Stromal cell of bone marrow (primary cell): ENCODE results near the gene PHC3.
"Not testable (repeated sequence)": the region's sequence is repeated elsewhere in the genome, so short reads cannot be mapped to it uniquely, and the experiment has no call there.

Experiments used
- DNase-seq: peaks from one replicate; pipeline ENCODE4 v3.0.0-alpha.2; 2012; ENCODE audit warnings: low read depth

Gene PHC3, protein sequence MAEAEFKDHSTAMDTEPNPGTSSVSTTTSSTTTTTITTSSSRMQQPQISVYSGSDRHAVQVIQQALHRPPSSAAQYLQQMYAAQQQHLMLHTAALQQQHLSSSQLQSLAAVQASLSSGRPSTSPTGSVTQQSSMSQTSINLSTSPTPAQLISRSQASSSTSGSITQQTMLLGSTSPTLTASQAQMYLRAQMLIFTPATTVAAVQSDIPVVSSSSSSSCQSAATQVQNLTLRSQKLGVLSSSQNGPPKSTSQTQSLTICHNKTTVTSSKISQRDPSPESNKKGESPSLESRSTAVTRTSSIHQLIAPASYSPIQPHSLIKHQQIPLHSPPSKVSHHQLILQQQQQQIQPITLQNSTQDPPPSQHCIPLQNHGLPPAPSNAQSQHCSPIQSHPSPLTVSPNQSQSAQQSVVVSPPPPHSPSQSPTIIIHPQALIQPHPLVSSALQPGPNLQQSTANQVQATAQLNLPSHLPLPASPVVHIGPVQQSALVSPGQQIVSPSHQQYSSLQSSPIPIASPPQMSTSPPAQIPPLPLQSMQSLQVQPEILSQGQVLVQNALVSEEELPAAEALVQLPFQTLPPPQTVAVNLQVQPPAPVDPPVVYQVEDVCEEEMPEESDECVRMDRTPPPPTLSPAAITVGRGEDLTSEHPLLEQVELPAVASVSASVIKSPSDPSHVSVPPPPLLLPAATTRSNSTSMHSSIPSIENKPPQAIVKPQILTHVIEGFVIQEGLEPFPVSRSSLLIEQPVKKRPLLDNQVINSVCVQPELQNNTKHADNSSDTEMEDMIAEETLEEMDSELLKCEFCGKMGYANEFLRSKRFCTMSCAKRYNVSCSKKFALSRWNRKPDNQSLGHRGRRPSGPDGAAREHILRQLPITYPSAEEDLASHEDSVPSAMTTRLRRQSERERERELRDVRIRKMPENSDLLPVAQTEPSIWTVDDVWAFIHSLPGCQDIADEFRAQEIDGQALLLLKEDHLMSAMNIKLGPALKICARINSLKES

DNA sequence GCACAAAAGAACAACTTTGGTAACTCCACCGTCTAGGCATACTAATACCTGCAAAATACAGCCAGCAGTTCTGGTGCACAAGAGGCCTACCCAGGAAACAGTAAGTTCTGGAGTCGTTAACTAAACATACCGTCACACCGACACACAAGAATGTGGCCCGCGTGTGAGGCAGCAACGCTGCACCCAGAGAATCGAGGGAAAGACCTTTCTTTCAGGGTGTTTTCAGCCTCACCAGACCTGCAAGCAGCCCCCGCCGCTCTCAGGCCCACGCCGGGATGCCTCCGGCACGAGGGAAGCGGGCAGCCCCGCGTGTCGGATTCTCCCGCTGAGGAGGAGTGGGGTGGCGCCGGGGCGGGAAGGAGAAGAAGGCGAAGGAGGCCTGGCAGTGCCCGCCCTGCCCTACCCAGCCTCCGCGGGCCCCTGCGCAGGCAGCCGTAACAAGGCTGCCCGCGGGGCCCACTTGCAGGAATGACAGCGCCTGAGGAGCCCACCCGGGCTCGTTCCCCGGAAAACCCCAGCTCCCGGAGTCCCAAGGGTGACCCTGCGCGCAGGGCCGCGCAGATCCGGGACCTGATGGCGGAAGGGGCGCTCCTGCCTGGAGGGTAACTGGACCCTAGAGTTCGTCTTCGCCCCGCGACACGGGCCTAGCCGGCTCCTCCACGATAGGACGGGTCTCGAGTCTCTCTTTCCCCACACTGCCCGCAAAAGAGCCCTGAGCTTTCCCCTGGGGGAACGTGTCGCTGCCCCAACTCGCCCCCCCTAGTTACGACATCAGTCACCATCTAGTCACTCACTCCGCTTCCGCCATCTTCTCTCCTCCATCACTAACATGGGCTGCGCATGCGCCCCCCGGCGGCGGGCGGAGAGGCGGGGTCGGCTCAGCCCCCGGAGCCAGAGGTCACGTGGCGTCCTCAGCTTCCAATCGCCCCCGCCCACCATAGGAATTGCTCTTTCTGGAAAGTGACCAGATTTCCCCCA is at the start of gene PHC3:
Gene PHC3 (minus strand): TSS at position 826 of the 978 bp plus-strand sequence. CDS start 18 bp downstream, at position 808.
- peak; percentile 81 for DNase-seq

DNA sequence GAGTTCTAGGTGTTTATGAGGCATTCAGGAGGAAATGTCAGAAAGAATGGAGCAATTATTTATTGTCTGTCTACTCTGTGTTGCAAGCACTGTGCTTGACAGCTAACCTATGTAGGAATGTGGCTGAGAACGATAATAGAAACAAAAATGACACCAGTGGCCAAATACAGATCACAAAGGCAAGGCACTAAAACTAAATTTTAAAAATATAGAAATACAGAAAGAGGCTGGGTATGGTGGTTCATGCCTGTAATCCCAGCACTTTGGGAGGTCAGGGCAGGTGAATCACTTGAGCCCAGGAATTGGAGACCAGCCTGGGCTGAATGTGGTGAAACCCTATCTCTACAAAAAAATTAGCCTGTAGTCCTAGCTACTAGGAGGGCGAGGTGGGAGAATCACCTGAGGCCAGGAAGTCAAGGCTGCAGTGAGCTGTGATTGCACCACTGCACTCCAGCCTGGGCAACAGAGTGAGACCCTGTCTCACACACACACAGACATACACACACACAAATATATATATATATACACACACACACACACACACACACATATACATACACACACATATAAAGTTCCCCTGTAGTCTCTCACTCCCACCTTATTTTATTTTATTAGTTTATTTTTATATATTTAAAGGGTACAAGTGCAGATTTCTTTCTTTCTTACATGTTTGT is 46.7 kb upstream of the PHC3 start:
- no peak for DNase-seq

DNA sequence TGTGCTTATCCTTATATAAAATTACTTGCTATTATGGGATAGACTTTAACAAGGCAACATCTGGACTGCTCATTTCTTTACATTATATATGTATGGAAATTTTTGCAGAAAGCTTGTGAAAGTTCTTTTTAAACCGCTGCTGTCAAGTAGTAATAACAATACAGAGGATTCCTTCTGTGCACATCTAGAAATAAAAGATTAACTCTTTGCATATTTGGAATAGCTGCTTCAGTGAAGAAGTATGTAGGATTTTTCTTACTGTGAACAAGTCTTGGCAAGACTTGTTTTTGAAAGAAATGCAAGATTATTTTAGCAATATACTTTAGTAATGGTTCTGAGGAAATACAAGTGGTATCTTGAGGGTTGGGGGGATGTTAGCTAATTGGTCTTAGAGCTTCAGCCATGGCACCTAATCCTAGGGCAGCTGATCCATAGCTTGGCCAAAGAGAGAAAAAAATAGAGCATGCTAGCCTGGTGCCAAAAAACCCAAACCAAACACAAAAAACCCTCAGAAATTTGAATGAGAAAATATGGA is 45.0 kb upstream of the PHC3 start:
- no peak for DNase-seq

DNA sequence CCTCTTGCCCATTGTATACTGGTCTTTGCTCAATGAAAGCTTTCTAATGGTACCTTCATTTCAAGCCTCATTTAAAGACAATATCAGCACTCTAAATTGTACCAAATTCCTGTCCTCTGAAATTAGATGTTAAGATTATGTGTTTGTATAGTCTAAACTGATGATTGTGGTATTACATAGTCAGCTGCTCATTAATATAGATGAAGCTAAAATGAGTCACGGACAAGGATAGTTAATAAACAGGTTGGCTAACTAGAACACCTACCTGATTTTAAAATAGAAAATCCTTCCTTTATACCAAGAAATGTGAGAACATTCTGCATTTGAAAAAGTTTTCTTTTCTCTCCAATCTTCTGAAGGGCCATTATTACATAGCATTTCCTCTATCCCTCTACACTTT is 43.6 kb upstream of the PHC3 start:
- DNase-seq = no peak

DNA sequence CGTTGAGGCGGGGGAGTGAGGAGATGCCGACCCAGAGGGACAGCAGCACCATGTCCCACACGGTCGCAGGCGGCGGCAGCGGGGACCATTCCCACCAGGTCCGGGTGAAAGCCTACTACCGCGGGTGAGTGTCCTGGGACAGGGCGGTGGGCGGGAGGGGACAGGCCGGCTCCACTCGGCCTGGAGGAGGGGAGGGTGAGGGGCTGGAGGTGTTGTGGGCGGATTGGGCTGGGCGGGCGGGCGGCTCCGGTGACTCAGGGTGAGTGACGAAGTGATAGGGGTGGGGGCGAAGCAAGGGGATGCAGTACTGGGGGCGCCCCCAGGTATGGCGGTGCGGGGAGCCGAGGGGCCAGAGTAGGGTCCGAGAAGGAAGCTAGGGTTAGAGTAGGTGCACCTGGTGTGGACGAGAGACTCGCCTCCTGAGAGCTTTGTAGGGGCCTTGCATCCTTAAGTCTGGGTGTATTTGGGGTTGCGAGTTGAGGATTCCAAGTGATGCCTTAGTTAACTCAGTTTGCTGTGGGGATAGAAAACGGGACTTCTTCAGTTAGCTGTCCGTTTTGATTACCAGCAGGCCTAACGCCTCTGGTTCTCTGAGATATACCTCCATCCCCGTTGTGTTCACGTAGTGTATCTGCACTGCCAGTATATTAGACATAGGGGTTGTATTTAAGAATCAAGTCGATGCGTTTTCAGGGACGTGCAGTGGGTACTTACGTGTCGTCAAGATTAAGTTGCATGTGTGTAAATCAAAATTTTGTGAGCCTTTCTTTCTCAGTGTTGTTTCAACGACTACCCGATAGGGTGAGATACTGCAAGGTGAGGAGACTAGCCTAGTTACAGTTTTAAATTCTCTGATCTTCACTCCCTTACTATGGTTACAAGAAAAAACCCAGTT is 41.4 kb upstream of the PHC3 start:
- DNase-seq = no peak

DNA sequence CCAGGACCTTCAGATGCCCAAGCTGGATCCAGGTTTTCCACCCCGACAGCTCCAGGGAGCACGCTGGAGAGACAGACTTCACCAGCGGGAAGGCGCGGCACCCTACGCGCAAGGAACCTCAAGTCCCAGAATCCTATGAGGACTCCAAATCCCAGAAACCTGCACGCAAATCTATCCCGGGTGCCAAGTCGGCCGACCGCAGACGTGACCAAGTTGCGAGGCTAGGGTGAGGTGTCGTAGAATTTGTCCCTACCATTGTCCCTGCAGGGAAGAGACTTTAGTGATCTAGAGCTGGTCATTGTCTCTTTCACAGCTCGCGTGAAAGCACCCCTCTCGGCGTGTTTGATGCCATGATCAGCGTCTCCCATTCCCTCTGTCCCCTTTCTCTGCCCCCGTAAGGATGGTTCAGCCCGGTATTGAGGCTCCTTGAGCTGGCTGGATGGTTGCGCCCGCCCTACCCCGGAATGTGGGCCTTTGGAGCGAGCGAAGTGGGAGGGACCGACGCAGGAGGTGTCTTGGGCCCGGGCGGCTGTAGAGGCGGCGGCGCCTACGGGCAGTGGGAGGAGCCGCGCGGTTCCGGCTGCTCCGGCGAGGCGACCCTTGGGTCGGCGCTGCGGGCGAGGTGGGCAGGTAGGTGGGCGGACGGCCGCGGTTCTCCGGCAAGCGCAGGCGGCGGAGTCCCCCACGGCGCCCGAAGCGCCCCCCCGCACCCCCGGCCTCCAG is 40.6 kb upstream of the PHC3 start, which contains the start of gene PRKCI:
Gene PRKCI (plus strand): TSS at position 501 of the 723 bp plus-strand sequence. CDS start 246 bp downstream, outside the sequence.
- peak; percentile 94 for DNase-seq

DNA sequence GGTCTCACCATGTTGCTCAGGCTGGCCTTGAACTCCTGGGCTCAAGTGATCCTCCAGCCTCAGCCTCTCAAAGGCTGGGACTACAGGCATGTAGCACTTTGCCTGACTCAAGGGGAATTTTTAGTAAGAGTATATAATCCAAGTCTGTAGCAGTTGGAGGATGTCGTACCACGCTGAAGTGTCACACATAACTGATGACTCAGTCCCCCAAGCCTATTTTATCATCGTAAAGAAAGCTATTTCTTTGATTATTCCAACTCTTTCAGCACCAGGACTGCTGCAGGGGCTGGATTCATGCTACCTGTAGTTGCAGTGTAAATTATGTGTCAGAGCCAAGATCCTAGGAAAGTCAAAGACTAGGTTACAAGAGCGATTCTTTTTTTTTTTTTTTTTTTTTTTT is 39.3 kb upstream of the PHC3 start:
- DNase-seq = no peak

DNA sequence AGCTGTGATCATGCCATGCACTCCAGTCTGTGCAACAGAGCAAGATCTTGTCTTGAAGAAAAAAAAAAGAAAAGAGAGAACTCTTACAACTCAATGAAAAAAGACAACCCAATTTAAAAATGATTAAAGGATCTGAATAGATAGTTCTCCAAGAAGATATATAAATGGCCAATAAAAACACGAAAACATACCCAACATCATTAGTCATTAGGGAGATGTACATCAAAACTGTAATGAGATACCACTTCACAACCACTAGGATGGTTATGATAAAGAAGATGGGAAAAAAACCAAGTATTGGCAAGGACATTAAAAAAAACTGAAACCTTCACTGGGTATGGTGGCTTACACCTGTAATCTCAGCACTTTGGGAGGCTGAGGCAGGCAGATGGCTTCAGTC is 38.3 kb upstream of the PHC3 start:
- no peak for DNase-seq

DNA sequence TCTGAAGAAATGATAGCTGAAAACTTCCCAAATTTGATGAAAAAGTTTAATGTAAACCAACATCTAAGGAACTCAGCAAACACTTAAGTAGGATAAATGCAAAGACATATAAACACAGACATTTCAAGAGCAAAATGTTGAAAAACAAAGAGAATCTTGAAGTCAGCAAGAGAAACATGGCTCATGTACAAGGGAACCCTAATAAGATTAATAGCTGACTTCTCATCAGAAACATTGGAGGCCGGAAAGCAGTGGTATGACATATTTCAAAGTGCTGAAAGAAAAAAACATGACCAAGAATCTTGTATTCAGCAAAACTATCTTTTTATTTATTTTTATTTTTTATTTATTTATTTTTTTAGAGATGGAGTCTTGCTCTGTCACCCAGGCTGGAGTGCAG is 30.1 kb upstream of the PHC3 start:
- DNase-seq = no peak

DNA sequence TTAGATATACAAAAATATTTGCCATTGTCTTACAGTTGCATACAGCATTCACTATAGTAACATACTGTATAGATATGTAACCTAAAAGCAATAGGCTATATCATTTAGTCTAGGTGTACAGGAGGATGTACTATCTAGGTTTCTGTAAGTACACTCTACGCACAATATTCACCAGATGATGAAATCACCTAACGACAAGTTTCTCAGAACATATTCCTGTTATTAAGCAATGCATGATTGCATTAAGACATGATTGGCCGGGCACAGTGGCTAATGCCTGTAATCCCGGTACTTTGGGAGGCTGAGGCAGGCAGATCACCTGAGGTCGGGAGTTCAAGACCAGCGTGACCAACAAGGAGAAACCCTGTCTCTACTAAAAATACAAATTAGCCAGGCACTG is 26.2 kb upstream of the PHC3 start:
- DNase-seq = no peak

DNA sequence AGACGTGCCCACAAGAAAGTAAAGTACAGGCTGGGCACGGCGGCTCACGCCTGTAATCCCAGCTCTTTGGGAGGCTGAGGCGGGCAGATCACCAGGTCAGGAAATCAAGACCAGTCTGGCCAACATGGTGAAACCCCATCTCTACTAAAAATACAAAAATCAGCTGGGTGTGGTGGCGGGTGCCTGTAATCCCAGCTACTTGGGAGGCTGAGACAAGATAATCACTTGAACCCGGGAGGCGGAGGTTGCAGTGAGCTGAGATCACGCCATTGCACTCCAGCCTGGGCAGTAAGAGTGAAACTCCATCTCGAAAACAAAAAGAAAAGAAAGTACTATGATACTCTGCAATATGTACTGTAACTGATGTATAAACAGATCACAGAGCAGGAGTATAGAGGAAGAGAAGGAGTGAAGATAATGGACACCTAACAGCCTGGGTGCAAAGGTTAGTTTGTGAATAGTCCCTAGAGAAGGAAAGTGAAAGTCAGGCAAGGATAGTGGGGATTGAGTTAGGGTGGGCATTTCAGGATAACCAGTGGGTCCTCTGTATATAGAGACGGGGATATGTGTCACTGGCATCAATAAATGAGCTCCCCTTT is 24.7 kb upstream of the PHC3 start:
- DNase-seq = not testable (repeated sequence)

DNA sequence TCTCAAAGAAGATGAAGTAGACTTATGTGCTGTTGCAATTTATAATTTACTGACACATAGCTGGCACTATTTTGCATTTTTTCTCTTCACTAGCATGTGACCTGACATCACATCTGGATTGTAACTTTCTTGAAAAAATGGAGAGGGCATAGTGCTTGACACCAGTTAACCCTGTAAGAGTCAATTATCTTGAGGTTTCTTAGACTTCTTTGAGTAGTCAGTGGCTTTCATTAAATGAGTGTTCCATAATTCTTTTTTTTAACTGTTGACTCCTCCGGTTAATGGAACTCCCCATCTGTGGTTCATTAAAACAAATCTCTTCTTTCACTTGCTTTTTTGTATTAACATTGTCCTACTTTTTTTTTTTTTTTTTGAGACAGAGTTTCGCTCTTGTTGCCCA is 23.8 kb upstream of the PHC3 start:
- DNase-seq = no peak

DNA sequence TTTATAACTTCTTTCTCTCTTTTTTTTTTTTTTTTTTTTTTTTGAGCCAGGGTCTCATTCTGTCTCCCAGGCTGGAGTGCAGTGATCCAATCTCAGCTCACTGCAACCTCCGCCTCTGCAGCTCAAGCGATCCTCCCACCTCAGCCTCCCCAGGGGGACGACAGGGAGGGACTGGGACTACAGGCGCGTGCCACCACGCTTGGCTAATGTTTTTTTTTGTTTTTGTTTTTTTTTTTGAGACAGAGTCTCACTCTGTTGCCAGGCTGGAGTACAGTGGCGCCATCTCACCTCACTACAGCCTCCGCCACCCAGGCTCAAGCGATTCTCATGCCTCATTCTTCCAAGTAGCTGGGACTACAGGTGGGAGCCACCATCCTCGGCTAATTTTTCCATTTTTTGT is 23.0 kb upstream of the PHC3 start:
- no peak for DNase-seq

DNA sequence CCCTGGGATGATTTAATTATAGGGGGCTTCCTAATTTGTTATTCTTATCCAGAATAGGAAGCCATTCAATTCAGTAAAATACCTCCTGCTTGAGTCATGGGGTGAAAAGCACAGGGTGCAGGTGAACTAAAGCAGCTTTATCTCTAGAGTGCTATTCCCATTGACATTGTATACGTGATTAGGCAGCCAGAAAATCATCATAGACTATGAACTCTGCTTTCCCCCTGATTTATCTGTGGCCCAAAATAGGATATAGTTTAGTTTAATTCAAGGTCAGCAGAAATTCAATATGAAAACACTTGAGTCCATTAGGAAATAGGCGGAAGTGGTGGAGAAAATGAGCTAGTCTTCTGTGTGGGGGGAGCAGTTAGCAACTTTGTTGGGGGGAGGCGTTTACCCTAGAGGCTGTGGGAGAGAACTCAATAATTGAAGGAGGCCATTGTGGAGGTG is 22.5 kb upstream of the PHC3 start:
- no peak for DNase-seq

DNA sequence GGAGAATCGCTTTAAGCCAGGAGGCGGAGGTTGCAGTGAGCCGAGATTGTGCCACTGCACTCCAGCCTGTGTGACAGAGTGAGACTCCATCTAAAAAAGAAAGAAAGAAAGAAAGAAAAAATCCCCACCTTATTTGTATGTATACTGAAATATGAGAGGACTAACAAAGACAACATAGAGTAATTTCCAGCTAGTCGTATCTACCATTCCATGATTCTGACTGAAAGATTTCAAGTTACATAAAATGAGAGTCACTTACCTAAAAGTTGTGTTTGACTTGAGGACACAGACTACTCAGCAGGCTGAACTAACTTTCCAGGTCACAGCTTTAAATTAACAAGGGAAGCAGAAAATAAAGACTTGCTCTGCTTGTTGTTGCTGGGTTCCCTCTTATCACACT is 21.9 kb upstream of the PHC3 start:
- DNase-seq = no peak

DNA sequence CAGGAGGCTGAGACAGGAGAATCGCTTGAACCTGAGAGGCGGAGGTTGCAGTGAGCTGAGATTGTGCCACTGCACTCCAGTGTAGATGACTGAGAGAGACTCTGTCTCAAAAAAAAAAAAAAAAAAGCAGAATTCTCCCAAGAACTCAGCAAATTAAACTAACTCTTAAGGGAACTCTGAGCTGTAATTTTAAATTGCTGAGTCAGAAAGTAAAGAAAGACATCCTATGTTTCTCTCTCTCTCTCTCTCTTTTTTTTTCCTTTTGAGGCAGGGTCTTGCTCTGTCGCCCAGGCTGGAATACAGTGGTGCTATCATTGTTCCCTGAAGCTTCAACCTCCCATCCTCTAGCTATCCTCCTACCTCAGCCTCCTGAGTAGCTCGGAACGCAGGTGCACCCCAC is 20.0 kb upstream of the PHC3 start:
- no peak for DNase-seq

DNA sequence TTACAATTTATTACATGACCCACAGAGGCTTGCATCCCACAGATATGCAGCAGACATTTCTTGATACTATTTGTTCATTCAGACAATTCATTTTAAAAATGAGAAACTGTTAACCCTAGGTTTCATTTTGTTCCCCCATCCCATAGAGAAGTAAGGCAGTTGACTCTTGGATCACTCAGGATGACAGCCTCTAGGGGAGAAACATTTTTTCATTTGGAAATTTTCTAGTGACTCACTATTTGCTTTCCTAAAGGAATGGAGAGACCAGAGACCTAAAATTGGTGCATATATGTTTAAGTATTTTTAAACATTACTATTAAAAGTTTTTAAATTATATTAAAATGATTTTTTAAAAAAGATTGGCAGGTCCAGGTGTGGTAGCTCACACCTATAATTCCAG is 19.5 kb upstream of the PHC3 start:
- DNase-seq = no peak

DNA sequence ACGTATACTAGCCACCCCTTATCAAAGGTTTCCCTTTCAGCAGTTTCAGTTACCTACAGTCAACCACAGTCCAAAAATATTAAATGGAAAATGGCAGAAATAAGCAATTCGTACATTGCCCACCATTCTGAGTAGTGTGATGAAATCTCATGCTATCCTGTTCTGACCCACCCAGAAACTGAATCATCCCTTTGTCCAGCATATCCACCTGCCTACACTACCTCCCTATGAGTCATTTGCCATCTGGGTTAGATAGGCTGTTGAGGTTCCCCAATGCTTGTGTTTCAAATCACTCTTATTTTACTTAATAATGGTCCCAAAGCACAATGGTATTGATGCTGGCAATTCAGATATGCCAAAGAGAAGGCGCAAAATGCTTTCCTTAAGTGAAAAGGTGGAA is 15.3 kb upstream of the PHC3 start:
- DNase-seq = no peak

DNA sequence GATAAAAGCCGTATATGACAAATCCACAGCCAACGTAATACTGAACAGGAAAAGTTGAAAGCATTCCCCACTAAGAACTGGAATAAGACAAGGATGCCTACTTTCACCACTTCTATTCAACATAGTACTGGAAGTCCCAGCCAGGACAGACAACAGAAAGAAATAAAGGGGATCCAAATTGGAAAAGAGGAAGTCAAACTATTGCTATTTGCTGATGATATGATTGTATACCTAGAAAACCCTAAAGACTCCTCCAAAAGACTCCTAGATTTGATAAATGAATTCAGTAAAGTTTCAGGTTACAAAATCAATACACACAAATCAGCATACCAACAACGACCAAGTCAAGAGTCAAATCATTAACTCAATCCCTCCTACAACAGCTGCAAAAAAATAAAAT is 14.2 kb upstream of the PHC3 start:
- DNase-seq = not testable (repeated sequence)
